COLO668 (cell line): ENCODE data around the gene PCMTD2.
A peak's percentile ranks its signal among the peaks of the same experiment; 100 is the strongest.
"Not testable (repeated sequence)": the region's sequence is repeated elsewhere in the genome, so short reads cannot be mapped to it uniquely, and the experiment has no call there.

Experiments
- DNase-seq: peaks from one replicate; lab custom pipeline; 2025; ENCODE audit not compliant: unreplicated experiment; lab: John Stamatoyannopoulos, UW

Gene PCMTD2

DNA sequence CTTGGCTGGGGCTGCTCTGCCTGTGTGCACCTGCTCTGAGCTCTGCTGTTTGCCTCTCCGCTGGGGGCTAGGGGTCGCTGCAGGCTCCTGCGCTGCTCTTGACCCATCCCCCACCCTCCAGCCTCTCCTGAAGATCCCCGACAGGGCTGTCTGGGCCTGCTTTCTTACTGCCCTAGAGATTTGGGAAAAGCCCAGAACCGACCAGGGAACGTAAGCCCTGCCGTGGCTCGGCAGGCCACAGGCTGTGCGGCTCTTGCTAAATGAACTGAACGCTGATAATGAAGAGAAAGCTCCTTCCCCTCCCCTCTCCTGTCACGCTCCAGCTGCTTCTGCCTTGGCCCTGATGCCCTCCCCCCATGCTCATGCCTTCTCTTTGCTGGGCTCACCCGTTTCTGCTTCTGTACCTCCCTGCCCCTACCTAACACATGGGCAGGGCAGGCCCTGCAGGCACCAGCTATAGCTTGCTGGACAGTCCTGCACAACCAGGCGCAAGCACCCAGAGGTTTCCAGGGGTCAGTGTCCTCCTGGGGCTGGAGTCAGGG, 32.0 kb upstream of the PCMTD2 start:
- no peak for DNase-seq

- DNase-seq = no peak
Measured at GRCh38 chr20:64224351-64225170, 31.0 kb upstream of the PCMTD2 start.

DNA sequence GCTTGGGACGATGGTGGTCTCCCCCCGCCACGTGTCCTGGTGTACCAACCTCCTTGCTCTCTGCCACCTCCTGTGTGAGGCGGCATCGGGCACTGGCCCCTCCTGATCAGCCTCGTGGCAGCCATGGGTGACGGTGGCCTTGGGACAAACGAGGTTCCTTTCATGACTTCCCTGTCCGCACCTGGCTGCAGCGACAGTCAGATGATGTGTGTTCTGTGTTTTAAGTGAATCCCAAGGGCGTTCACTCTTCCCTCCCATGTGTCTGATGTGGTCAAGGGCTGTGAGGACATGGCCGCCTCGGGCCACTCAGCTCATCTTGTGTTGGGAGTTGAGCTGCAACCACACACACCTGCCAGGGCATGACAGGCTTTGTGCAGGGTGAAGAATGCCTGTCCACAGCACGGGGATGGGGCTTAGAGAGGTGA, 30.4 kb upstream of the PCMTD2 start:
- DNase-seq = no peak

DNA sequence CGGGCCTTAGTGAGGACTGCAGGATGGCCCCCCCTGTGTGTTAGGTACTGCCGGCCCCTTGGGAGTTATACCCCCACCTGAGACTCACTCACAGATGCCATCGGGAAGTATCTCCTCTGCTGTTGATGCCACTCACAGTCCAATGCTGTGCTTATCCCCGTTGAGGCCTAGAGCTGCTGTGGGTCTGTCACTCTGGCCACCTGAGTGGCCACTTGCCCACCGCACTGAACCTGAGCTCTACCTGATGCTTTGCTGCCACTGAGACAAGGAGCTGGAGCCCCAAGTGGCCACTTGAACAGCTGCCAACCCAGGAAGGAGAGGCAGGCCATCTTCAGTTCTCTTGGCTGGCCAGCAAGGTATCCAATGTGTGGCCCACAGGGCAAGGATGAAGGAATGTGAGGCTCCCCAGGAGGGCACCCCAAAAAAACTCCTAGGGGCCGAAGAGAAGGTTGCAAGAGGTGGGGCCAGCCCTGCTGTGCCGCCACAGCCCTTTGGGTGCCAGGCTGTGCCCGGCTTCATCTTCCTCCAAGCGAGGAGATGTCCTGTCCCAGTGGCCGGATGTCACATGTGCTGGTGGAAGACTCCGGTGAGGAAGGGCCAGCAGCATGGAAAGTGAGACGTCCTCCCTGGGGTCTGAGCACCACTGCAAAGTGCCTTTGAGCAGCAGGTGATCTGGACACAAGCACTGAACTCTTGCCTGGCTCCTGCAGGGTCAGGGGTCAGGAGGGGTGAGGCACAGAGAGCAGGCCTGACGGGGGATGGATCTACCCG, 29.5 kb upstream of the PCMTD2 start:
- DNase-seq = no peak

- no peak for DNase-seq
Measured at GRCh38 chr20:64226686-64227580, 28.6 kb upstream of the PCMTD2 start.

- DNase-seq = no peak
Measured at GRCh38 chr20:64228086-64228653, 27.4 kb upstream of the PCMTD2 start.

GRCh38 chr20:64228751-64229506, 26.6 kb upstream of the PCMTD2 start:
- DNase-seq = no peak

DNA sequence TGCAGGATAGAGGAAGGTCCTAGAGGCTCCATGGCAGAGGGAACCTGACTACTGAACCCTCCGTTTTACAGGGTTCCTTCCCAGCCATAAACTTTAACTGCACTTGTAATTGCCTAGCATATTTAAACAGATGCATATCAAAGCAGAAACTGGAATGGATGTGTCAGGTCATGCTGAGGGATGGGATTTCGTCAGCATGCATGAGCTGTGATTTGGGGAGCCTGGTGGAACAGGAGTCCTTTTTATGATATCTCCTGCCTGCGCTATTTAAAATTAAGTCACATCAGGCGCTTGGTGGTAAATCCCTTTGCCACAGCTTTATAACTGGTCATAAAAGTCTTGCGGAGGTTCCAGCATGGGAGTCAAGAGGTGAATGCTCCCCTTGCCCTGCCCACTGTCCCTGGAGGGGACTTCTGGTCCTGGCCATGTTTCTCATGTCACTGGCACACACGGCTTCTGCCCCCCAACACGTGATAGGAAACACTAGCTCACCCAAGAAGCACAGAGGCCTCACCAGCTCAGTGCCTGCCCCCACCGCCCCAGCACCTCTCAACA, 26.0 kb upstream of the PCMTD2 start:
- no peak for DNase-seq

GRCh38 chr20:64230461-64231145, 24.9 kb upstream of the PCMTD2 start:
- no peak for DNase-seq

- no peak for DNase-seq
Measured at GRCh38 chr20:64231621-64232550, 23.7 kb upstream of the PCMTD2 start.

DNA sequence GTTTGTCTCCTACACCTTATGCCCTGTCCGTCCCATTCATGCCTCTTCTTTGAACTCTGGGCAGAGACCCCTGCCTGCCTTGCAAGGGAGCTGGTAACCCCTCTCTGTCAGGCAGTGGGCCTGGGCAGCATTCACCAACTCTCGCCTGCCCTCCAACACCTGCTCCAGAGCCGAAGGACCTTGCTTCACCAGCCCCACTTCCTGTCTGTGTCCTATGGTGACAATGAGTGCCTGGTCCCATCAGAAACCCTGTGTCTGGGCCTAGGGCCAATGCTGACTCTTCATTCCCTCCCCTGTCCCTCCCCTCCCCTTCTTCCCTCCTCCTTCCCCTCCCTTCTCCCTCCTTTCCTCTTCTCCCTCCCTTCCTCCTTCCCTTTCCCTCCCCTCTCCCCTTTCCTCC, 22.8 kb upstream of the PCMTD2 start:
- peak; percentile 42 for DNase-seq

DNA sequence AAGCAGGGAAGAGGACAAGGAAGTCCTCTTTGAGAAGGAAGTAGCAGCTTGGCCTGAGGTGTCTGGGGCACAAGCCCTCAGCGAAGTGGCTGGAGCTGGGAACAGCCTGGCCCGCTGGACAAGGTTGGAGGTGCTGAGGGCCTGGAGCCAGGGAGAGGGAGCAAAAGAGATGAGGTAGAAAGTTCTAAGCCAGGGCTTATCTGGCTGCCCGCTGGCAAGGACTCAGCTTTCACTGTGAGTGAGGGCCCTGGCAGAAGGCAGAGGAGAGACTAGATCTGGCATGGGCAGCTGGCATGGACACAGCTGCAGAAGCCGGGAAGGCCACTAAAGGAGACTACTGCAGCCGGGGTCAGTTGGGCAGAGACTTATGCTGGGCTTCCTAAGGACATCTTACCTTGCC, 21.8 kb upstream of the PCMTD2 start:
- no peak for DNase-seq

- DNase-seq = no peak
Measured at GRCh38 chr20:64234291-64234791, 21.2 kb upstream of the PCMTD2 start.

DNA sequence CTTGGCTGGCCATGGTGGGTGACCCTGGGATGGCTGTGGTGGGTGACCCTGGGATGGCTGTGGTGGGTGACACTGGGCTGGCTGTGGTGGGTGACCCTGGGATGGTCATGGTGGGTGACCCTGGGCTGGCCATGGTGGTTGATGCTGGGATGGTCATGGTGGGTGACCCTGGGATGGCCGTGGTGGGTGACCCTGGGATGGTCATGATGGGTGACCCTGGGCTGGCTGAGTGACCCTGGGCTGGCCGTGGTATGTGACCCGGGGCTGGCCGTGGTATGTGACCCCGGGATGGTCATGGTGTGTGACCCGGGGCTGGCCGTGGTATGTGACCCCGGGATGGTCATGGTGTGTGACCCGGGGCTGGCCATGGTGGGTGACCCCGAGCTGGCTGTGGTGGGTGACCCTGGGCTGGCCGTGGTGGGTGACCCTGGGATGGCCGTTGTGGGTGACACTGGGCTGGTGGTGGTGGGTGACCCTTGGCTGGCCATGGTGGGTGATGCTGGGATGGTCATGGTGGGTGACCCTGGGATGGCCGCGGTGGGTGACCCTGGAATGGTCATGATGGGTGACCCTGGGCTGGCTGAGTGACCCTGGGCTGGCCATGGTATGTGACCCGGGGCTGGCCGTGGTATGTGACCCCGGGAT, 20.5 kb upstream of the PCMTD2 start:
- not testable (repeated sequence) for DNase-seq

- DNase-seq = no peak
Measured at GRCh38 chr20:64236137-64237088, 19.1 kb upstream of the PCMTD2 start.

- no peak for DNase-seq
Measured at GRCh38 chr20:64237316-64237715, 18.2 kb upstream of the PCMTD2 start.
